ENCODE measurements around the gene RABEP2. TPM values are rescaled to one million over a fixed set of nuclear protein-coding genes. Genes with fewer than 3 reads are reported as not detected.

Gene RABEP2
- total and polyA plus RNA-seq, 5 donors from 2014 or later, result 2.9 to 28.2 (median 3.8) TPM

- Histone ChIP-seq H3K4me1 (ENCODE audit: control insufficient read depth, insufficient read depth, low read length, poor library complexity, severe bottlenecking) (peaks cover 10% of the 10 kb centered on the region), H3K9me3 (ENCODE audit: control insufficient read depth in 2 of 2, low read length in 2 of 2) (no peaks in the 10 kb centered on the region), H3K36me3 (ENCODE audit: control insufficient read depth, insufficient read depth, low read length) (peaks cover 9% of the 10 kb centered on the region), H3K4me3 (ENCODE audit: low read depth, low read length) (no peak overlapping the region), H3K27ac (ENCODE audit: insufficient read depth, low read length, poor library complexity, severe bottlenecking) (peak overlapping the region; percentile 98), H3K27me3 (ENCODE audit: control insufficient read depth, insufficient read depth, low read length) (no peaks in the 10 kb centered on the region)
- H3K4me1 Mint-ChIP-seq, result peaks cover 0 to 26% (median 11%) of the 10 kb centered on the region in 4 donors
- peak overlapping the region; percentile 86 to 97 (median 92) for H3K4me3 Mint-ChIP-seq
- no peaks in the 10 kb centered on the region for H3K36me3 Mint-ChIP-seq
- peaks cover 5% of the 10 kb centered on the region for H3K27me3 Mint-ChIP-seq
- ATAC-seq (ENCODE audit: low read depth in 2 of 2), result no peak
- H3K27ac Mint-ChIP-seq, result peak overlapping the region; percentile 65 to 96 (median 88)
- H3K9me3 Mint-ChIP-seq, result no peaks in the 10 kb centered on the region
- DNase-seq, result peak in 1 of 3 donors; percentile 10
Measured at GRCh38 chr16:28923652-28924398, 1.2 kb downstream of the RABEP2 start.

- peak overlapping the region; percentile 86 to 97 (median 92) for H3K4me3 Mint-ChIP-seq
- no peak overlapping the region for H3K4me3 ChIP-seq (ENCODE audit: low read depth, low read length)
- peaks cover 0 to 26% (median 11%) of the 10 kb centered on the region in 4 donors for H3K4me1 Mint-ChIP-seq
Measured at GRCh38 chr16:28923231-28923587, 1.8 kb downstream of the RABEP2 start.

GRCh38 chr16:28918698-28919097 lies 6.3 kb downstream of the RABEP2 start:
- Mint-ChIP-seq H3K9me3 (no peaks in the 10 kb centered on the region), H3K27ac (no peak overlapping the region), H3K36me3 (peaks cover 16% of the 10 kb centered on the region), H3K4me1 (peaks cover 0 to 10% (median 2%) of the 10 kb centered on the region in 4 donors), H3K27me3 (peaks cover 3% of the 10 kb centered on the region), H3K4me3 (no peak overlapping the region)
- no peaks in the 10 kb centered on the region for H3K4me1 ChIP-seq (ENCODE audit: control insufficient read depth, insufficient read depth, low read length, poor library complexity, severe bottlenecking)
- no peak overlapping the region for H3K4me3 ChIP-seq (ENCODE audit: low read depth, low read length)
- ATAC-seq (ENCODE audit: low read depth in 2 of 2) (no peak), DNase-seq (no peak)
- H3K27ac ChIP-seq (ENCODE audit: insufficient read depth, low read length, poor library complexity, severe bottlenecking), result no peak overlapping the region
- H3K27me3 ChIP-seq (ENCODE audit: control insufficient read depth, insufficient read depth, low read length), result no peaks in the 10 kb centered on the region
- peaks cover 30% of the 10 kb centered on the region for H3K36me3 ChIP-seq (ENCODE audit: control insufficient read depth, insufficient read depth, low read length)
- no peaks in the 10 kb centered on the region for H3K9me3 ChIP-seq (ENCODE audit: control insufficient read depth in 2 of 2, low read length in 2 of 2)

More at GRCh38 chr16:28923231-28923587, 1.8 kb downstream of the RABEP2 start:
- Histone ChIP-seq H3K27me3 (ENCODE audit: control insufficient read depth, insufficient read depth, low read length) (no peaks in the 10 kb centered on the region), H3K27ac (ENCODE audit: insufficient read depth, low read length, poor library complexity, severe bottlenecking) (no peak overlapping the region), H3K36me3 (ENCODE audit: control insufficient read depth, insufficient read depth, low read length) (peaks cover 11% of the 10 kb centered on the region), H3K4me1 (ENCODE audit: control insufficient read depth, insufficient read depth, low read length, poor library complexity, severe bottlenecking) (peaks cover 10% of the 10 kb centered on the region), H3K9me3 (ENCODE audit: control insufficient read depth in 2 of 2, low read length in 2 of 2) (no peaks in the 10 kb centered on the region)
- ATAC-seq (ENCODE audit: low read depth in 2 of 2) (no peak), DNase-seq (no peak)
- Mint-ChIP-seq H3K27me3 (peaks cover 5% of the 10 kb centered on the region), H3K36me3 (no peaks in the 10 kb centered on the region), H3K27ac (peak overlapping the region; percentile 57 to 96 (median 65)), H3K9me3 (no peaks in the 10 kb centered on the region)

GRCh38 chr16:28917095-28917494 lies 7.9 kb downstream of the RABEP2 start:
- Histone ChIP-seq H3K27ac (ENCODE audit: insufficient read depth, low read length, poor library complexity, severe bottlenecking) (no peak overlapping the region), H3K27me3 (ENCODE audit: control insufficient read depth, insufficient read depth, low read length) (no peaks in the 10 kb centered on the region), H3K36me3 (ENCODE audit: control insufficient read depth, insufficient read depth, low read length) (peaks cover 35% of the 10 kb centered on the region), H3K4me3 (ENCODE audit: low read depth, low read length) (no peak overlapping the region), H3K4me1 (ENCODE audit: control insufficient read depth, insufficient read depth, low read length, poor library complexity, severe bottlenecking) (no peaks in the 10 kb centered on the region), H3K9me3 (ENCODE audit: control insufficient read depth in 2 of 2, low read length in 2 of 2) (no peaks in the 10 kb centered on the region)
- peaks cover 24% of the 10 kb centered on the region for H3K36me3 Mint-ChIP-seq
- no peak overlapping the region for H3K4me3 Mint-ChIP-seq
- H3K4me1 Mint-ChIP-seq, result peaks cover 0 to 6% (median 2%) of the 10 kb centered on the region in 4 donors
- H3K9me3 Mint-ChIP-seq, result no peaks in the 10 kb centered on the region
- ATAC-seq (ENCODE audit: low read depth in 2 of 2), result no peak
- H3K27me3 Mint-ChIP-seq, result no peaks in the 10 kb centered on the region
- no peak overlapping the region for H3K27ac Mint-ChIP-seq
- DNase-seq, result no peak

GRCh38 chr16:28915181-28915580 lies 9.9 kb downstream of the RABEP2 start:
- DNase-seq (no peak), ATAC-seq (ENCODE audit: low read depth in 2 of 2) (no peak)
- Histone ChIP-seq H3K4me3 (ENCODE audit: low read depth, low read length) (no peak overlapping the region), H3K27ac (ENCODE audit: insufficient read depth, low read length, poor library complexity, severe bottlenecking) (no peak overlapping the region), H3K4me1 (ENCODE audit: control insufficient read depth, insufficient read depth, low read length, poor library complexity, severe bottlenecking) (no peaks in the 10 kb centered on the region), H3K36me3 (ENCODE audit: control insufficient read depth, insufficient read depth, low read length) (peaks cover 35% of the 10 kb centered on the region), H3K9me3 (ENCODE audit: control insufficient read depth in 2 of 2, low read length in 2 of 2) (no peaks in the 10 kb centered on the region), H3K27me3 (ENCODE audit: control insufficient read depth, insufficient read depth, low read length) (no peaks in the 10 kb centered on the region)
- H3K9me3 Mint-ChIP-seq, result no peaks in the 10 kb centered on the region
- no peak overlapping the region for H3K4me3 Mint-ChIP-seq
- H3K27me3 Mint-ChIP-seq, result no peaks in the 10 kb centered on the region
- H3K27ac Mint-ChIP-seq, result no peak overlapping the region
- H3K4me1 Mint-ChIP-seq, result peaks cover 0 to 4% (median 2%) of the 10 kb centered on the region in 4 donors
- peaks cover 25% of the 10 kb centered on the region for H3K36me3 Mint-ChIP-seq

- Mint-ChIP-seq H3K27me3 (no peaks in the 10 kb centered on the region), H3K9me3 (no peaks in the 10 kb centered on the region), H3K4me1 (peaks cover 0 to 4% (median 2%) of the 10 kb centered on the region in 4 donors), H3K27ac (no peak overlapping the region), H3K36me3 (peaks cover 27% of the 10 kb centered on the region), H3K4me3 (no peak overlapping the region)
- ATAC-seq (ENCODE audit: low read depth in 2 of 2) (no peak), DNase-seq (no peak)
- H3K4me3 ChIP-seq (ENCODE audit: low read depth, low read length), result no peak overlapping the region
- H3K27ac ChIP-seq (ENCODE audit: insufficient read depth, low read length, poor library complexity, severe bottlenecking), result no peak overlapping the region
- peaks cover 29% of the 10 kb centered on the region for H3K36me3 ChIP-seq (ENCODE audit: control insufficient read depth, insufficient read depth, low read length)
- H3K27me3 ChIP-seq (ENCODE audit: control insufficient read depth, insufficient read depth, low read length), result no peaks in the 10 kb centered on the region
- no peaks in the 10 kb centered on the region for H3K9me3 ChIP-seq (ENCODE audit: control insufficient read depth in 2 of 2, low read length in 2 of 2)
- no peaks in the 10 kb centered on the region for H3K4me1 ChIP-seq (ENCODE audit: control insufficient read depth, insufficient read depth, low read length, poor library complexity, severe bottlenecking)
Measured at GRCh38 chr16:28913946-28914724, 10.9 kb downstream of the RABEP2 start.

GRCh38 chr16:28912558-28912957 lies 12.5 kb downstream of the RABEP2 start:
- H3K27ac Mint-ChIP-seq, result peak overlapping the region in 2 of 3 donors; percentile 56 to 93
- H3K4me3 ChIP-seq (ENCODE audit: low read depth, low read length), result no peak overlapping the region
- peaks cover 25% of the 10 kb centered on the region for H3K36me3 Mint-ChIP-seq
- ATAC-seq (ENCODE audit: low read depth in 2 of 2), result no peak
- peaks cover 0 to 4% (median 2%) of the 10 kb centered on the region in 4 donors for H3K4me1 Mint-ChIP-seq
- no peak overlapping the region for H3K4me3 Mint-ChIP-seq
- peaks cover 24% of the 10 kb centered on the region for H3K36me3 ChIP-seq (ENCODE audit: control insufficient read depth, insufficient read depth, low read length)
- H3K9me3 Mint-ChIP-seq, result no peaks in the 10 kb centered on the region
- H3K27me3 ChIP-seq (ENCODE audit: control insufficient read depth, insufficient read depth, low read length), result no peaks in the 10 kb centered on the region
- H3K27me3 Mint-ChIP-seq, result no peaks in the 10 kb centered on the region
- H3K4me1 ChIP-seq (ENCODE audit: control insufficient read depth, insufficient read depth, low read length, poor library complexity, severe bottlenecking), result no peaks in the 10 kb centered on the region
- H3K9me3 ChIP-seq (ENCODE audit: control insufficient read depth in 2 of 2, low read length in 2 of 2), result no peaks in the 10 kb centered on the region
- no peak overlapping the region for H3K27ac ChIP-seq (ENCODE audit: insufficient read depth, low read length, poor library complexity, severe bottlenecking)
- DNase-seq, result no peak
